Erythroblast (primary cell): ENCODE measurements around the gene MAP3K13.
"Not testable (repeated sequence)": the region's sequence is repeated elsewhere in the genome, so short reads cannot be mapped to it uniquely, and the experiment has no call there.

Source experiments
- DNase-seq, 2 experiments: peaks; one replicate each; lab custom pipeline; 2025; lab: John Stamatoyannopoulos, UW
- GATA1 ChIP-seq: IDR thresholded peaks from 2 replicates; pipeline ENCODE4 v1.6.1; 2011; ENCODE audit warnings: low read depth, mild to moderate bottlenecking, control low read depth, low read length, moderate library complexity
- POLR2A ChIP-seq: IDR thresholded peaks from 2 replicates; pipeline ENCODE4 v1.6.1; 2011; ENCODE audit warnings: mild to moderate bottlenecking, low read length

Gene MAP3K13

GRCh38 chr3:185393055-185393454 is 30.1 kb downstream of the MAP3K13 start:
- no peak for DNase-seq
- TF ChIP-seq GATA1, result no peak

- DNase-seq, result no peak
- no peak for TF ChIP-seq POLR2A
- no peak for TF ChIP-seq GATA1
Observed at GRCh38 chr3:185397676-185398075, 34.7 kb downstream of the MAP3K13 start.

GRCh38 chr3:185399737-185400667 is 37.1 kb downstream of the MAP3K13 start:
- DNase-seq, result no peak
- no peak for TF ChIP-seq GATA1
- no peak for TF ChIP-seq POLR2A

- DNase-seq, result no peak
- TF ChIP-seq GATA1 (no peak), POLR2A (no peak)
Observed at GRCh38 chr3:185400866-185401265, 37.9 kb downstream of the MAP3K13 start.

GRCh38 chr3:185401319-185401955 is 38.5 kb downstream of the MAP3K13 start:
- no peak for DNase-seq
- TF ChIP-seq POLR2A (no peak), GATA1 (no peak)

GRCh38 chr3:185402561-185402960 is 39.6 kb downstream of the MAP3K13 start:
- DNase-seq, result no peak
- TF ChIP-seq GATA1 (no peak), POLR2A (no peak)

GRCh38 chr3:185403002-185403401 is 40.1 kb downstream of the MAP3K13 start:
- TF ChIP-seq GATA1 (no peak), POLR2A (no peak)
- no peak for DNase-seq

- TF ChIP-seq GATA1 (no peak), POLR2A (no peak)
- DNase-seq, result no peak
Observed at GRCh38 chr3:185405243-185405642, 42.3 kb downstream of the MAP3K13 start.

GRCh38 chr3:185405664-185406063 is 42.7 kb downstream of the MAP3K13 start:
- no peak for TF ChIP-seq POLR2A
- TF ChIP-seq GATA1, result no peak
- no peak for DNase-seq

GRCh38 chr3:185406121-185406620 is 43.2 kb downstream of the MAP3K13 start:
- DNase-seq, result no peak

GRCh38 chr3:185409957-185410356 is 47.0 kb downstream of the MAP3K13 start:
- DNase-seq, result no peak
- no peak for TF ChIP-seq POLR2A
- no peak for TF ChIP-seq GATA1

More at GRCh38 chr3:185406121-185406620, 43.2 kb downstream of the MAP3K13 start:
- TF ChIP-seq POLR2A (no peak), GATA1 (no peak)

GRCh38 chr3:185411133-185411532 is 48.2 kb downstream of the MAP3K13 start:
- TF ChIP-seq POLR2A (no peak), GATA1 (no peak)
- no peak for DNase-seq

GRCh38 chr3:185416513-185416912 is 53.6 kb downstream of the MAP3K13 start:
- TF ChIP-seq GATA1, result no peak
- no peak for TF ChIP-seq POLR2A

GRCh38 chr3:185418561-185418977 is 55.6 kb downstream of the MAP3K13 start:
- DNase-seq, result not testable (repeated sequence)

More at GRCh38 chr3:185416513-185416912, 53.6 kb downstream of the MAP3K13 start:
- DNase-seq, result no peak
